GM06990 (cell line): ENCODE results near the gene MLLT1.

ENCODE experiments used
- DNase-seq: peaks from one replicate; pipeline ENCODE4 v3.0.0-alpha.2; 2011; ENCODE audit not compliant: insufficient read length; ENCODE audit errors: extremely low read depth
- H3K27me3 ChIP-seq: replicated peaks from 2 replicates; pipeline ENCODE4 v1.6.0; 2011; ENCODE audit warnings: low read length; ENCODE audit not compliant: control insufficient read depth, insufficient read depth
- H3K36me3 ChIP-seq: 2 replicates; pipeline ENCODE4 v1.5.1; 2011; ENCODE audit warnings: low read length; ENCODE audit not compliant: control insufficient read depth, insufficient read depth
- H3K4me3 ChIP-seq: replicated peaks from 2 replicates; pipeline ENCODE4 v1.5.1; 2011; ENCODE audit warnings: low read depth, mild to moderate bottlenecking, control low read depth, low read length
- CTCF ChIP-seq: IDR thresholded peaks from 2 replicates; pipeline ENCODE4 v1.5.1; 2011; ENCODE audit warnings: low read length, control low read depth, mild to moderate bottlenecking, inconsistent platforms; ENCODE audit not compliant: insufficient read depth, poor library complexity, severe bottlenecking

MLLT1 gene

GRCh38 chr19:6273701-6274601, 5.8 kb downstream of the MLLT1 start:
- DNase-seq: no peak
- Histone ChIP-seq H3K36me3 (peaks cover 20% of the 10 kb centered on the region), H3K4me3 (no peak overlapping the region), H3K27me3 (no peaks in the 10 kb centered on the region)
- TF ChIP-seq CTCF: no peak

GRCh38 chr19:6272913-6273600, 6.7 kb downstream of the MLLT1 start:
- H3K27me3 ChIP-seq: no peaks in the 10 kb centered on the region
- TF ChIP-seq CTCF: no peak
- no peak overlapping the region for H3K4me3 ChIP-seq
- no peak for DNase-seq
- H3K36me3 ChIP-seq: peaks cover 21% of the 10 kb centered on the region

GRCh38 chr19:6272411-6272791, 7.4 kb downstream of the MLLT1 start:
- H3K36me3 ChIP-seq: peaks cover 25% of the 10 kb centered on the region
- TF ChIP-seq CTCF: no peak
- no peak for DNase-seq
- H3K27me3 ChIP-seq: no peaks in the 10 kb centered on the region
- no peak overlapping the region for H3K4me3 ChIP-seq

- H3K27me3 ChIP-seq: no peaks in the 10 kb centered on the region
- TF ChIP-seq CTCF: no peak
- no peak overlapping the region for H3K4me3 ChIP-seq
- DNase-seq: no peak
- peaks cover 26% of the 10 kb centered on the region for H3K36me3 ChIP-seq
Observed at GRCh38 chr19:6271721-6272410, 7.9 kb downstream of the MLLT1 start.

- no peak for TF ChIP-seq CTCF
Observed at GRCh38 chr19:6271251-6271650, 8.5 kb downstream of the MLLT1 start.

More at GRCh38 chr19:6271251-6271650, 8.5 kb downstream of the MLLT1 start:
- DNase-seq: no peak
- Histone ChIP-seq H3K4me3 (no peak overlapping the region), H3K36me3 (peaks cover 28% of the 10 kb centered on the region), H3K27me3 (no peaks in the 10 kb centered on the region)
